Stimulated activated CD4-positive, alpha-beta T cell treated with anti-CD3 and anti-CD28 coated beads, Interleukin-15, amount 100 ng/mL, for 48 hours (primary cell): Measurements from ENCODE around the gene PQBP1.

Source experiments
- DNase-seq, 2 donors: peaks; one replicate each; pipeline ENCODE4 v3.0.0-alpha.2; 2020; ENCODE audit warnings: low read depth in 2 of 2

The PQBP1 gene

GRCh38 chrX:48920718-48921104 is 23.0 kb downstream of the PQBP1 start:
- no peak for DNase-seq

GRCh38 chrX:48923771-48924170 is 26.0 kb downstream of the PQBP1 start:
- no peak for DNase-seq

GRCh38 chrX:48924270-48924669 is 26.5 kb downstream of the PQBP1 start:
- no peak for DNase-seq

GRCh38 chrX:48927123-48927522 is 29.4 kb downstream of the PQBP1 start:
- no peak for DNase-seq

- DNase-seq, result no peak
These were observed 30.1 kb downstream of the PQBP1 start for GRCh38 chrX:48927736-48928382.

GRCh38 chrX:48933757-48934156 is 36.0 kb downstream of the PQBP1 start:
- DNase-seq, result no peak

- no peak for DNase-seq
These were observed 37.0 kb downstream of the PQBP1 start for GRCh38 chrX:48934581-48935300.

- no peak for DNase-seq
These were observed 37.6 kb downstream of the PQBP1 start for GRCh38 chrX:48935301-48935670.

- no peak for DNase-seq
These were observed 38.8 kb downstream of the PQBP1 start for GRCh38 chrX:48936429-48937053.

- peak; percentile 88 to 91 for DNase-seq
These were observed 39.6 kb downstream of the PQBP1 start for GRCh38 chrX:48937054-48937907.

GRCh38 chrX:48938721-48939425 is 41.1 kb downstream of the PQBP1 start:
- peak; percentile 71 to 78 for DNase-seq

GRCh38 chrX:48939524-48940228 is 41.9 kb downstream of the PQBP1 start:
- no peak for DNase-seq

- no peak for DNase-seq
These were observed 42.8 kb downstream of the PQBP1 start for GRCh38 chrX:48940404-48940955.

- DNase-seq, result no peak
These were observed 45.2 kb downstream of the PQBP1 start for GRCh38 chrX:48942895-48943294.

GRCh38 chrX:48945517-48946348 is 48.0 kb downstream of the PQBP1 start:
- no peak for DNase-seq

- no peak for DNase-seq
These were observed 50.9 kb downstream of the PQBP1 start for GRCh38 chrX:48948589-48948988.
